Muscle layer of colon (tissue), 2 donors: Measurements from ENCODE around the gene MGAT5.

Source experiments
- H3K27ac ChIP-seq: one replicate; pipeline ENCODE4 v1.7.0; 2013; ENCODE audit warnings: low read depth, mild to moderate bottlenecking, low read length, moderate library complexity
- H3K27me3 ChIP-seq, 2 donors: one replicate each; pipeline ENCODE4 v1.7.0; 2013; ENCODE audit warnings: low read length in 2 of 2, mild to moderate bottlenecking in 2 of 2; ENCODE audit not compliant: insufficient read depth in 2 of 2, control insufficient read depth in 1 of 2
- H3K36me3 ChIP-seq: one replicate; pipeline ENCODE4 v1.7.0; 2013; ENCODE audit warnings: mild to moderate bottlenecking, low read length; ENCODE audit not compliant: insufficient read depth
- H3K4me1 ChIP-seq: one replicate; pipeline ENCODE4 v1.7.0; 2013; ENCODE audit warnings: mild to moderate bottlenecking, low read length; ENCODE audit not compliant: insufficient read depth
- H3K4me3 ChIP-seq, 2 donors: one replicate each; pipeline ENCODE4 v1.7.0; 2013; ENCODE audit warnings: low read length in 2 of 2, low read depth in 1 of 2, mild to moderate bottlenecking in 1 of 2, moderate library complexity in 1 of 2
- H3K9ac ChIP-seq: one replicate; pipeline ENCODE4 v1.7.0; 2013; ENCODE audit warnings: low read length
- H3K9me3 ChIP-seq: one replicate; pipeline ENCODE4 v1.7.0; 2013; ENCODE audit warnings: mild to moderate bottlenecking, low read length
- donor health status: abdominal sarcoma.
- donor health status: Adenocarcinoma of cecum.

MGAT5 gene

GRCh38 chr2:134362152-134362668 lies 108.3 kb downstream of the MGAT5 start:
- H3K27ac ChIP-seq, result no peak overlapping the region
- H3K27me3 ChIP-seq, result no peaks in the 10 kb centered on the region
- H3K36me3 ChIP-seq, result no peaks in the 10 kb centered on the region
- H3K4me3 ChIP-seq, result no peak overlapping the region
- no peak overlapping the region for H3K9ac ChIP-seq
- no peaks in the 10 kb centered on the region for H3K9me3 ChIP-seq
- peaks cover 12% of the 10 kb centered on the region for H3K4me1 ChIP-seq

- Histone ChIP-seq H3K27me3 (no peaks in the 10 kb centered on the region), H3K4me1 (peaks cover 18% of the 10 kb centered on the region), H3K9me3 (no peaks in the 10 kb centered on the region), H3K27ac (no peak overlapping the region), H3K9ac (no peak overlapping the region), H3K36me3 (no peaks in the 10 kb centered on the region), H3K4me3 (no peak overlapping the region)
These were observed 108.9 kb downstream of the MGAT5 start for GRCh38 chr2:134362740-134363139.

DNA sequence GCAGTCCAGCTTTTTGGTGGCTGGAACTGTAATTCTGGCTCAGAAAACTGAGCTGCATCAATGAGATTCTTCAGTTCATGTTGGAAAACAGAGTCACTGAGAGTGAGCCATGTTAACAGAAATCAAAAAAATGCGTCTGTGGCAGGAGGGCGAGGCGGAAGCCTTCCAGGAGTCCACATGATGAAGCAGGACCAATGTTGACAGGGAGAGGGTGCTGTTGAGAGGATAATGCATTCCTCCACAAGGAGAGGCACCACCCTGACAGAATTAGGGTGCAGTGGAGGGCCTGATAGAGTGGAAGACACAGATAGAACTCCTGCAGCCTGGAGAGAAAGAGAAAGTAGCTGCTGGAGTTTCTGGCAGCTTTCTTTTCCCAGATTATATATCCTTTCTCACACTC lies 111.5 kb downstream of the MGAT5 start:
- H3K4me3 ChIP-seq, result no peak overlapping the region
- H3K4me1 ChIP-seq, result peaks cover 27% of the 10 kb centered on the region
- H3K27me3 ChIP-seq, result no peaks in the 10 kb centered on the region
- no peaks in the 10 kb centered on the region for H3K36me3 ChIP-seq
- H3K9me3 ChIP-seq, result no peaks in the 10 kb centered on the region
- no peak overlapping the region for H3K27ac ChIP-seq
- H3K9ac ChIP-seq, result no peak overlapping the region

- Histone ChIP-seq H3K27ac (no peak overlapping the region), H3K36me3 (no peaks in the 10 kb centered on the region)
These were observed 112.5 kb downstream of the MGAT5 start for GRCh38 chr2:134366359-134366758.

DNA sequence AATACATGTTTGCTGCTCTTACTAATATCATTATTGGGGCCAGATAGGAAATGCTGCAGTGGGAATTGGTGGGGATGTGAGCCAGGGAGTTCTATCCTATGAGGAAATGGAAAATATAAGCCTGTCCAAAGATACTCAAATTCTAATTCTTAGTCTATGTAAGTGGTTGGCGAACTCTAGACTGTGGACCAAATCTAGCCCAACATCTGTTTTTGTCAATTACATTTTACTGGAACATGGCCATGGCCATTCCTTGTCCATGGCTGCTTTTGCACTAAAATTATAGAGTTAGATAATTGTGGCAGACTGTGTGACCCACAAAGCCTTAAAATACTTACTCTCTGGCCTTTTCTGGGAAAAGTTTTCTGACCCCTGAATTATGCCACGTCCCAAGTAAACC lies 113.3 kb downstream of the MGAT5 start:
- Histone ChIP-seq H3K9ac (no peak overlapping the region), H3K27ac (no peak overlapping the region), H3K4me3 (no peak overlapping the region), H3K9me3 (no peaks in the 10 kb centered on the region), H3K27me3 (no peaks in the 10 kb centered on the region), H3K4me1 (peaks cover 25% of the 10 kb centered on the region), H3K36me3 (no peaks in the 10 kb centered on the region)

More at GRCh38 chr2:134366359-134366758, 112.5 kb downstream of the MGAT5 start:
- Histone ChIP-seq H3K9ac (no peak overlapping the region), H3K9me3 (no peaks in the 10 kb centered on the region), H3K27me3 (no peaks in the 10 kb centered on the region), H3K4me3 (no peak overlapping the region), H3K4me1 (peaks cover 21% of the 10 kb centered on the region)

GRCh38 chr2:134368009-134368817 lies 114.3 kb downstream of the MGAT5 start:
- no peak overlapping the region for H3K27ac ChIP-seq
- no peaks in the 10 kb centered on the region for H3K27me3 ChIP-seq
- no peak overlapping the region for H3K9ac ChIP-seq

DNA sequence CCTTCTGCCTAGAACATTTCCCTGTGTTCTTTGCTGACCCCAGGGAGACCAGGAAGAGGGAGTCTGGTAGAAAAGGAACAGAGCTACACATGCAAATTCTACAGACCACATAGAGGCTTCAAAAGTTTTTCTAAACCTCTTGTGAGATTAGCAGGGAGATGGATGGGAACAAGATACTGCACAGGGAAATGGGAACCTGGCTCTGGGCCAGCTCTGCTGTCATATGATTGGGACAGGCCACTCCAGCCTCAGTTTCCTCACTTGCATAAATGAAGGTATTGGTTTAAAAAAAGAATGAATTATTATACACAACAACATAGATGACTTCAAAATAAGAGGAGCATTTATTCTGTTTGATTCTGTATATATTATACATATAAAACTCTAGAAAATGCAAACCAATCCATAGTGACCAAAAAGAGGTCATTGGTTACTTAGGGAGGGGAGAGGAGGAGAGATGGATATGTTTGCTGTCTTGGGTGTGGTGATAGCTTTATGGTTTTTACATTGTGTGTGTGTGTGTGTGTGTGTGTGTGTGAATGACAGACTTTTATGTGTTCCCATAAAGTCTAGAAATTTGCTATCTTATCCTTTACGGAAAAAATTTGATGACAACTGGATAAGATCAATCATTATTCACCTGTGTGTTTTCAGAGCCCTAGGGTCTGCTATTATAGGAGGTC lies 115.5 kb downstream of the MGAT5 start:
- Histone ChIP-seq H3K27ac (no peak overlapping the region), H3K36me3 (no peaks in the 10 kb centered on the region), H3K9me3 (no peaks in the 10 kb centered on the region), H3K9ac (no peak overlapping the region), H3K4me3 (no peak overlapping the region), H3K27me3 (no peaks in the 10 kb centered on the region), H3K4me1 (peaks cover 35% of the 10 kb centered on the region)

More at GRCh38 chr2:134368009-134368817, 114.3 kb downstream of the MGAT5 start:
- Histone ChIP-seq H3K9me3 (no peaks in the 10 kb centered on the region), H3K4me3 (no peak overlapping the region), H3K36me3 (no peaks in the 10 kb centered on the region), H3K4me1 (peaks cover 35% of the 10 kb centered on the region)

DNA sequence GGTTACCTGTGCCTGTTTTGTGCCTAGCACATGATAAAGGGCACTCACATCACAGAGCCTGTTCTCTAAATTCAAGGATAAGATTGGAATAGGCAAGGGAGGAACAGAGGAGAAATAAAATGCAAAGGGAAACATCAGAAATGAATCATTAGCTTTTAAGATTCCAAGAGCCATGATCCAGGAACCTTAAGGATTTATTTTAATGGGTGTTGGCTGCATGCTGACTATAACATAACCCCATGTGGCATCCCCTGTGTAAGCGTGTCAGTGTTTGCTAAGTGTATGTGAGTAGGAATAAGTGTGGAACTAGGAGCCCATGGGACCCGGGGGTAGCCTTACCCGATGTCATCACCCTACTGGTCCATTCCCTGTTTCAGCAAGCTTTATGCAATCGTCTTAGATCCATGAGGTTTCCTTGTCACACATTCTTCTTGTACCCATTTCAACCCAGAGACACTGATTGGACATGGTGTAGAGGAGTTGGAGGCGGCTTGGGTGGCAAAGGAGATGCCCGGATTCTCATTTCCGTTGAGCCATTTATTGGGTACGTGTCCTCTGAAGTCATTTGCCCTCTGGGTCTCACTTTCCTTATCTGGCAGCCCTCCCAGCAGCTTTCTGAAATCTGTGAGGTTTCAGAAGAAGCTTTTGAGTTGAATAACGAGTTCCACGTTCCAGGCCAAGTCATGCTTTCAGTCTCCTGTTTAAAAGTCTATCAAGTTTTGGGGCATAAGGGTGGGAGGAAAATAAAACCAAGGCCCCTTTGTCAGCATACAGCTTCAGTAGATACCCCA lies 117.0 kb downstream of the MGAT5 start:
- Histone ChIP-seq H3K4me1 (peaks cover 40% of the 10 kb centered on the region), H3K36me3 (no peaks in the 10 kb centered on the region), H3K4me3 (no peak overlapping the region), H3K9me3 (no peaks in the 10 kb centered on the region), H3K9ac (no peak overlapping the region), H3K27me3 (no peaks in the 10 kb centered on the region), H3K27ac (no peak overlapping the region)

DNA sequence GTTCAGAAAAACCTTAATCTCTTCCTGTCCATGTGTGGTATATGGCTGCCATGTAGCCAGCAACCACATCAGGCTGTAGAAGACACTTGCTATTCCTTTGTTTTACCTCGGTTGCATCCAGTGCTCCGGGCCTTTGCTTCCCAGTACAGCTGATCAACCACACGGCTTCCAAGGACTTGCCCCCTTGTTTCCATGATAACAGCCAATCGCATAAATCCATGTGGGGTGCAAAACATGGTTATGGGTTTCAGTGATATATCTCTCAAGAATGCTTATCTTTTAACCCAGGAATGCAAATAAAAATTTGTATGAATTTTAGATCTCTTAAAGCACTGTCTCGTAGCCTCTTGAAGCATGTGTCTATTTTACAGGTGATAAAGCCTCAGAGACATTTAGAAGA lies 118.3 kb downstream of the MGAT5 start:
- no peak overlapping the region for H3K4me3 ChIP-seq
- no peak overlapping the region for H3K9ac ChIP-seq
- H3K36me3 ChIP-seq, result no peaks in the 10 kb centered on the region
- no peaks in the 10 kb centered on the region for H3K9me3 ChIP-seq
- no peaks in the 10 kb centered on the region for H3K27me3 ChIP-seq
- H3K27ac ChIP-seq, result no peak overlapping the region
- peaks cover 46% of the 10 kb centered on the region for H3K4me1 ChIP-seq

- no peak overlapping the region for H3K27ac ChIP-seq
- no peaks in the 10 kb centered on the region for H3K9me3 ChIP-seq
- no peak overlapping the region for H3K4me3 ChIP-seq
- H3K27me3 ChIP-seq, result no peaks in the 10 kb centered on the region
- H3K9ac ChIP-seq, result no peak overlapping the region
- peaks cover 41% of the 10 kb centered on the region for H3K4me1 ChIP-seq
- H3K36me3 ChIP-seq, result no peaks in the 10 kb centered on the region
These were observed 118.8 kb downstream of the MGAT5 start for GRCh38 chr2:134372611-134373131.

DNA sequence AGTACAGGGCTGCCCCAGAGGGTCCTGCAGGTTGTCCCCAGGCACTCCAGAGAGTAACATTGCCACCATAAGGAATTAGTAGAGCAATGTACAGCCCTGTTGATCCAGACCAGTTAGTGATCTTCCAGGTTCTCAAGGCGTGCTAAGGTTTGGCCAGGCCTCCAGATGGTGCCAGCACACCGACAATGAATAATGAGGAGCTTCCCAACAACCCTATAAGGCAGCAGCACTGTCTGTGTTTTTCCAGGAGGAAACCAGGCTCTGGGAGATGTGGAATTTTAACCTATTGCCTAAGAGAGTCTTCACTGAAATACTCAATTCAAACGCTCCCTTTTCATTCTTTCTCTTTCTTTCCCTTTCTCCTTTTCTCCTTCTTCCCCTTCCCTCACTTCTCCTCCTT lies 122.1 kb downstream of the MGAT5 start:
- H3K4me3 ChIP-seq, result no peak overlapping the region
- H3K9me3 ChIP-seq, result no peaks in the 10 kb centered on the region
- H3K27ac ChIP-seq, result peak overlapping the region; percentile 39
- H3K36me3 ChIP-seq, result no peaks in the 10 kb centered on the region
- no peak overlapping the region for H3K9ac ChIP-seq
- no peaks in the 10 kb centered on the region for H3K27me3 ChIP-seq
- peaks cover 31% of the 10 kb centered on the region for H3K4me1 ChIP-seq
